Measurements from ENCODE around the gene TGM1. TPM values are rescaled to one million over a fixed set of nuclear protein-coding genes. Genes with fewer than 3 reads are reported as not detected.

TGM1 gene
- total RNA-seq, 1 donor from 2014 or later: 0.63 TPM

- no peak for DNase-seq (ENCODE audit: low read depth)
- H3K4me3 ChIP-seq (ENCODE audit: low read depth, low read length): no peak overlapping the region
These were observed 1.3 kb upstream of the TGM1 start for GRCh38 chr14:24264298-24264697.

GRCh38 chr14:24263848-24264247, 871 bp upstream of the TGM1 start:
- no peak for DNase-seq (ENCODE audit: low read depth)
- no peak overlapping the region for H3K4me3 ChIP-seq (ENCODE audit: low read depth, low read length)
- no peak for TF ChIP-seq CTCF (conservative IDR thresholded peaks at IDR 0.05; ENCODE audit: low read depth, low read length)

More at GRCh38 chr14:24264298-24264697, 1.3 kb upstream of the TGM1 start:
- no peak for TF ChIP-seq CTCF (conservative IDR thresholded peaks at IDR 0.05; ENCODE audit: low read depth, low read length)

- no peak for DNase-seq (ENCODE audit: low read depth)
- H3K4me3 ChIP-seq (ENCODE audit: low read depth, low read length): no peak overlapping the region
- TF ChIP-seq CTCF (conservative IDR thresholded peaks at IDR 0.05; ENCODE audit: low read depth, low read length): no peak
These were observed 1.0 kb downstream of the TGM1 start for GRCh38 chr14:24261969-24262327.

GRCh38 chr14:24261256-24261968, 1.6 kb downstream of the TGM1 start:
- TF ChIP-seq CTCF (conservative IDR thresholded peaks at IDR 0.05; ENCODE audit: low read depth, low read length): no peak
- H3K4me3 ChIP-seq (ENCODE audit: low read depth, low read length): no peak overlapping the region
- DNase-seq (ENCODE audit: low read depth): no peak

- TF ChIP-seq CTCF (conservative IDR thresholded peaks at IDR 0.05; ENCODE audit: low read depth, low read length): no peak
- H3K4me3 ChIP-seq (ENCODE audit: low read depth, low read length): no peak overlapping the region
- DNase-seq (ENCODE audit: low read depth): no peak
These were observed 2.2 kb downstream of the TGM1 start for GRCh38 chr14:24260780-24261157.

- no peak for TF ChIP-seq CTCF (conservative IDR thresholded peaks at IDR 0.05; ENCODE audit: low read depth, low read length)
- no peak for DNase-seq (ENCODE audit: low read depth)
- H3K4me3 ChIP-seq (ENCODE audit: low read depth, low read length): no peak overlapping the region
These were observed 2.8 kb downstream of the TGM1 start for GRCh38 chr14:24260026-24260779.
